GM19035 (cell line): ENCODE data around the gene STARD8.

Source experiments
- ATAC-seq: cut with Tn5 transposase; IDR thresholded peaks from one replicate; pipeline ENCODE4 v1.9.1; 2021; ENCODE audit not compliant: unreplicated experiment

The STARD8 gene

DNA sequence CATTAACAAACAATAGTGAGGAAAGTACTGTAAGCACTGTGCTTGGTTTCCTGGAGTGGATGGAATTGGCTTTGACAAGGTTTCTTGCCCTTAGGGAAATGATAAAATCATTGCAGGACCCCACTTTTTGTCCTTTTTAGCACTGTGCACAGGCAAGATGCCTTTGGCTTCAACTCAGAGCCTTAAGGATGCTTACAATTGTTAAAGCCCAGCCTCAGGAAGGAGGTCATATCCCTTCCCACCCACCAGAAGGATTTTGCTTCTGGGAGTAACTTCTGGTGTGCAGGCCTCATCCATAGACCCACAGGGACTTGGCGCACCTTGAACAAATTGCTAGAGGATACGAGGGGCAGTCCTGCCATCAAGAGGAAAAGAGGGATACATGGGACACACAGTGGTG is 44.5 kb downstream of the STARD8 start:
- ATAC-seq = no peak

DNA sequence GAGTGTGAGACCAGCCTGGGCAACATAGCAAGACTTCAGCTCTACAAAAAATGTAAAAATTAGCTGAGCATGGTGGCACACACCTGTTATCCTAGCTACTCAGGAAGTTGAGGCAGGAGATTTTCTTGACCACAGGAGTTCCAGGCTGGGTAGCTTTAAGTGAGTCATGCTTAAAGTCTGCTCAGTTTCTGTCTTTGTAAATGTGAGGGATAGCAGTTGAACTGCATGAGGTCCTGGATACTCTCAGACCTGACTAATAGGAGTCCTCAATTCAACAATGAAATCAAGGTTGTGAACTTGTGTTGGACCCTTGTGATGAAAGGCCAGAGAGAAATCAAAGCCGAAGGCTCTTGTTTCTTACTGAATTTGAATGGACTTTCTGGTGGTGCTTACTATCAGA is 45.2 kb downstream of the STARD8 start:
- ATAC-seq = no peak

DNA sequence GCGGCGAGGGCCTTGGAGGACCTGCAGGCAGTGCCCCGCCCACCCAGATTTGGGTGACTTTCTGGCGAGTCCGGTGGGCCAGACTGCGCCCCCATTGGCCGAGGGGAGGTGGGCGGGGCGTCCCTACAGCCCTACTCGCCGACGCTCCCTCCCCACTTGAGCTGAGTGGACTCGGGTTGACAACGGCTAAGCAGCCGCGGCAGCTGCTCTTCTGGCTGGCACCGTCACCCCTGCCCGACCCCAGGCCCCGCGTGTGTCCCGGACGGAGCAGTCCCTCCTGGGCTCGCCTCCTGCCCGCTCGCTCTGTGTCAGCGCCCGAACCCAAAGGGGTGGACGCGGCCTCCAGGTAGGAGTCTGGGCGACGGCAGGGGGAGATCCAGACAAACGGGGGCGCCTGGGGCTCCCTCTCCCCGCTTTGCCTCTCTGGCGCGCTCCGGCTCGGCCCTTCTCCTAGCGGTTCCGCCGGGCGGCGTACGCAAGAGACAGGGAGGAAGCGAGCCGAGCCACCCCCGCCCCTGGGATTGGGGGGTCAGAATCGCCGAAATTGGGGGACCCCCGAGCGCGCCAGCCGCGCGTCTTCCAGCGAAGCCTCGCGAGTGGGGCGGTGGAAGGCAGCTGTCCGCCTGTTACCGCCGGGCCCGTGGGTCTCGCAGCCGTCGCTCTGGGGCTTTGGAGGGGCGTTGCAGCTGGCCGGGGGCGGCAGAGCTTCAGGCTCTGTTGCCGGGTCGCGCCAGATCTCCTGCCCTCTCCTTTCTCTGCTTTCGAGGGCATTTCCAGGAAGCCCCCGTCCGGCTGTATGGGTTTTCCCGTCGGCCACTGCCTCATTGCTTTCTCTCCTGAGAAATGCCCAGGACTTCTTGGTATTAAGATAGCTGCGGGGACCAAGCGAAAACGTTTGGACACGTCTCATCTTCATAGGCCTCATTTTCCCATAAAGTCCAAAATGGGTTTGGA is 46.3 kb downstream of the STARD8 start:
- ATAC-seq = peak; percentile 53

DNA sequence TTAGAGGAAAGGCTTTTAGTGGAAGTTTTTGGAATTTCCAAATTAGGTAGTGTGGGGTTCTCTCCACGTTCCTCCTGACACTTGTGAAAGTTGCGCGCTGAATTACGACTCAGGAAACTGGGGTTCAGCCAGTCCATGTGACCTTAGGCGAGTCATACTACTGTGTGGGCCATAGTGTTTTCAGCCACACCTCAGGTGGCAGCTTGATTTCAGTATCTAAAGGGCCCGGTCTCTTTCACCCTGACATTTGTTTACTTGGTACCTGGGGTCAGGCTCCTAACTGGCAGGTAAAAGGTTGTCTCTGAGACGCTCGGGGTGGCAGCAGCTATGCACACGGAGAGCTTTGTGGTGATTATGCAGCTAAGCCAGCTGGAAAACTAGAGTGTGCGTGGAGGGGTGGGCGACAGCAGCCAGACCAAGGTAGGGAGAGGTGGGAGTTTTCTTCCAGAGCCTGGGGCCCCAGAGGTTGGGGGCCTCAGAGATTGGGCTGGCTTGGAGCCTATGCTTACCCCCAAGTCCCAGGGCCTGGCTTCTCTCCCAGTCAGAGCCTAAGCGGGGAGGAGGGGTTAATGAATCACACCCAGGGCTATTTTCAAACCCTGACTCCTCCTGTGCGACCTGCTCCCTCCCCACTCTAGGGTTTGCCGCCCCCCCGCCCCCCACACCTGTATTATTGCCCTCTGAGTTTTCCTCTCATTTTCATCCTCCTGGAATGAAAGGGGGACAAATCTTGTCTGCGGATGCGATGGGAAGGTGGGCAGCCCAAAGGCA is 47.2 kb downstream of the STARD8 start:
- peak; percentile 50 for ATAC-seq

DNA sequence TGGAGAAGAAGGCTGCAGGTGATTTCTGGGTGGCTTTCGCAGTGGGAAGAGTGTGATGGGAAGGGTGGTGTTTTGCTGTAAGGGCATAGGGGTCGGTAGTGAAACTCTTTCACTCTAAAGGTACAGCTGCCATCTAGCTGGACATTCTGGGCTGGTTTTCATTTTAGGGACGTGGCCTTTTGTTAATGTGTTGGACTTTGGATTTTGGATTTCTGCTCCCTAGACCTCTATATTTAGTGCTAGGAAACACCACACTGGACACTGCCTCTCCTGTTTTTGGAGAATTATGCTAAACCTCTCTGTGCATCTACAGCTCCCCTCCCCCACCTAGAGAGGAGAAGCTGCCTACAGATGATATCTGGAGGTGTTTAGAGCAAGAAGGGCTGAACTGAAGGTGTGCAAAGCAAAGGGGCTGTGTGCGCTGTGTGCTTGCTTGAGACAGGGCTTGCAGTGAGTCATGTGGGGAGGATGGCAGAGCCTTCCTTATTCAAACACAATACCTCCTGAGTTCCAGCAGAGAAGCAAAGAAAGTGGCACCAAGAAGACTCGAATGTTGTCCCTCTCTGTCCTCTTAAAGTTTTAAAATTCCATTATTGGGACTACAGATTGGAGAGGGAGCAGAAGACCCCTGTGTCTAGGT is 47.9 kb downstream of the STARD8 start:
- ATAC-seq = no peak

DNA sequence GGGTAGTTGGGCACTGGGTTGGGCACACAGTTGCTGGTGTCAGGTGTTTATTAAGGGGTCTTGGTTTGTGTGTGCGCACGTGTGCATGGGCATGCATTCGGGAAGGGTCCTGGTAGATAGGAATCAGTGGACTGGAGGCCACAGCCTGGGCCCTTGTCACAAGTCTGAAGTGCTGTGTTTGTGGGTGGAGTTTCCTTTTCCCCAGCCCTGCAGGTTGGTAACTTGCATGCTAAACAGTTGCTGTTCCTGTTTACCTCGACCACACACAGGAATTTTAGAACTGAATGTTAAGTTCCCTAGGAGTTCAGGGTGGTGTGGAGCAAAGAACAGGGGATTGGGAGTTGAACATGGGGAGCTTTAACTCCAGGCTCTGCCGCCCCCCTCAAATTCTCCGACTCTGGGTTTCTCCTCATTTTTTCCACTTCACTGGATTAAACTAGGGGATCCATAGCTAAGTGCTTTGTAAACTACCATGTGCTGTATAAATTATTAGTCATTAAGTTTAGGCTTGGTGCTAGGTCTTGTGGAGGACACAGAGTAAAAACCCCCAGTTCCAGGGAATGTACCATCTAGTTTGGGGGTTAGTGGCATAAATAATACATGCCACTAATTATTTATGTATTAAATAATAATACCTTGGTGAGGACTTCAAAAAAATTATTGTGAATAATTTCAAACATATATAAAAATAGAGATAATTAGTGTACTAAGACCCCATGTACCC is 49.0 kb downstream of the STARD8 start:
- ATAC-seq = no peak

DNA sequence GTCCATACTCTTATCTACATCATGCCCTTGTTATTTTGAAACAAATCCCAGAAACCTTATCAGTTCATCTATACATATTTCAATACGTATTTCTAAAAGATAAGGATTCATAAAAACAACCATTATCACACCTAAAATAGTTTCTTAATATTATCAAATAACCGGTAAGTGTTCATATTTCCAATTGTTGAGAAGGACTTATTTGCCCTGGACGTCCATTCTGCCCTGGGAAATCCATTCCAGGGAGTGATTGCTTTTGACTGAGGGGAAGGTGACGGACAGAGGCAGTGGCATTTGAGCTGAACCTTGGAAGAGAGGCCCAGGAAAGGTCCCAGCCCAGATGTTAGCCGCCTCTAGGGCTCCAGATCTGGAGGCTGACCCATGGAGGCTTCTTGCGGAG is 49.6 kb downstream of the STARD8 start:
- no peak for ATAC-seq

DNA sequence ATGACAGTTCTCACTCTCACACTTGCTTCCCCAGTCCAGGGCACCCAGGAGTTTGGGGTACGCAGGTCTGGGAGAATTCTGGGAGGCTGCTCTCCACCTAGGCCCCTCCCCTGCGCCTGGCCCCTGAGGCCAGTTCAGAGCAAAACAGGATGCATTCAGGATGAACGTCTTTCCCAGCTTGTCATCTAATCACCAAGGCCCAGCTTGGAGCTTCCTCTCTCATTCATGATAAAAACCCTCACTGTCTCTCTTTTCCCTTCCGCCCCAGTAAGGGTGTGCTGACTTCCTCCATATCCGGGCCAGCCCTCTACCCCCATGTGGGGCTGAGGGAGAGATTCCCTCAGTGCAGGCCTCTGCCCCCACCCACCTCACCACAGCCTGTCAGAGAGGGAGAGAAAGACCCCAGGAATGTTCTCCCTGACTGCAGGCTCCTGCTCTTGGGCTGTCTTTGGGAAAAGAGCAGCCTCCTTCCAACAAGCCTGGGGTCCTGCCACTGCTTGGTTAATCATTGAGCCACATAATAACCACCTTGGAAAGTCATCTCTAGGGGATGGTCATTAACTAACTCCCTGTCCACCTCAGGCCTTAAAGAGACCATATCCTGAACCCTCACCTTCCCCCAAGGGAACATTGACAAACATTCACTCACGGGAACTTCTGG is 50.1 kb downstream of the STARD8 start:
- no peak for ATAC-seq

DNA sequence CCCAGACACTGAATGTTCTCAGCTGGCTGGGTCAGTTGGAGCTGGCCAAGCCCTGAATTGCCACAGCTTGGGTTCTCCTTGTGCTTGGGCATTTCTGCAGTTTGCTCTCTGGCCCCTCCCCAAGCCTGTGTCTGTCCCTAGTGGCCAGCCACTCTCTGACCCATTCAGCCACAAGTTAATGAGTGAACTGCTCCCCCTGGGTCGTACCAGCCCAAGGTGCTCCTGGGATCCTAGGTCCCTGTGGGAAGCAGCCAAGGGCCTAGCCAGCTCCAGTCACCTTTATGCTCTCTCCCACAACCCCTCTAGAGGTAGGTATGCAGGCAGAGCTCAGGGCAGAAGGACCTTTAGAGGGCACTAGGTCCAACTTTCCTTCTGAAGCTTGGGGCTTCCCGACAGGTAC is 51.5 kb downstream of the STARD8 start:
- no peak for ATAC-seq

DNA sequence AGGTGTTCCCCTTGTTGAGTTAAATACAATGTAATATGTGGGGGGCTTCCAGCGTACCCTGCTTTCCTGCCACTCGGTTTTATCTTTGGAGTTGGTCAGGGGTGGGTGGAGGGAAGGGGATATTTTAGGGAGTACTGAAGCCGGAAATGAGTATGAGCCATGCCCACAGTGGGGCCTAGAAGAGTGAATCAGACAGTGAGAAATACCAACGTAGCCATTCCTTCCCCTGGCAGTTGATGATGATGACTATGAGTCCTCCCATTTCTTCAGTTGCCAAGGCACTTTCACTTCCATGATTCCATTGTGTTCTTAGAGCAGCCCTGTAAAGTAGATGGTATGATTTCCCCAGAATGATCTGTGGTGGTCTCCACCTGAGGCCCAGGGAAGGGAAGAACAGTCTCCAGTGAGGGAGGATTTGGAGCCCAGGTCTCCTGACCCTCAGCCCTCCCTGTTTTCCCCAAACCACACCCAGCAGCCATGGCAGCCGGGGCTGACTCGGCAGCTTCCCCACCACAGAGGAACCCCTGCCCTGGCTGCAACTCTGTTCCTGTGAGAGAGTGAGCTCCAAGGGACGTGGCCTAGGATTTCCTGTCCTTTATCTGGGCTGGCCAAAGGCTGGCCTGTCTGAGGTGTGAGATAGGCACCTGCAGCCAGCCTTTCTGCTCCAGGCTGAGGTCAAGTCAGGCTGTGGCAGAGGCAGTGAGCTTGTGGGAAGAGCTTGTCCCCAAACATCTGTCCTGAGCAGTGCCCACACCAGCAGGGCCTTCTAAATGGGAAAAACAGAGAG is 52.7 kb downstream of the STARD8 start:
- no peak for ATAC-seq

DNA sequence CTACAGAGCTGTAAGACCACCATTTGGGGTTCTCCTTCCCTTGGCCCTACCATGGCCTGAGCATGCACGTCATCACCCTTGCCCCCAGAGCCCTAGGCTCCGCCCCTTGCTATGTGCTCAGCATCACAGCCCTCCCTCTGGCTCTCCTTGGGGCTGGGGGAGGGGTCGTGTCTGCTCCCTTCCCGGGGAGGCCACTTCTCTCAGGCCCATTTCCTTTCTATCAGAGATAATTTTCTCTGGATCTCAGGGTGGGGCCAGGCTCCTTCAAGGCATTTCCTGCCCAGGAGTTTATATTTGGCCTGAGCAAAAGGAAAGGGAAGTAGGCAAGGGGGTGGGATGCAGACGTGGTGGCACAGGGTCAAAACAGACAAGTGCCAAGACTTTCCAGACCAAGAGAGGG is 55.9 kb downstream of the STARD8 start:
- no peak for ATAC-seq

DNA sequence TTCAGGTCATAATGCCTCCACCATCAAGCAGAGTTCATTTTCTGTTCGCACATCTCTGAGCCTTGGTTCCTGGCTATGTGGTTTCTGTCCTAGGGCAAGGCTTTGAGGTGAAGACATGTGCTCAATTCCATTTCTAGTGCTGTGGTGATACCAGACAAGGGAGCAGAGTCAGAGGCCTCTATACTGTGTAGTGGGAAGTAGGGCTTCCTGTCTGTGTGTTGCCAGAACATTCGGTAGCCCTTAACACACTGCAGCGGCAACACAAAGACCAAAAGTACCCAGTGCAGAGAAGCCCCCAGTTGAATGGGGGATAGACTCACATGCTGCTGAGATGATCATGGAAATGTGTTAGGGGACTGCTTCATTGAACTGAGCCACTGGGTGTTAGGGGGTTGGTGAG is 56.4 kb downstream of the STARD8 start:
- ATAC-seq = no peak

DNA sequence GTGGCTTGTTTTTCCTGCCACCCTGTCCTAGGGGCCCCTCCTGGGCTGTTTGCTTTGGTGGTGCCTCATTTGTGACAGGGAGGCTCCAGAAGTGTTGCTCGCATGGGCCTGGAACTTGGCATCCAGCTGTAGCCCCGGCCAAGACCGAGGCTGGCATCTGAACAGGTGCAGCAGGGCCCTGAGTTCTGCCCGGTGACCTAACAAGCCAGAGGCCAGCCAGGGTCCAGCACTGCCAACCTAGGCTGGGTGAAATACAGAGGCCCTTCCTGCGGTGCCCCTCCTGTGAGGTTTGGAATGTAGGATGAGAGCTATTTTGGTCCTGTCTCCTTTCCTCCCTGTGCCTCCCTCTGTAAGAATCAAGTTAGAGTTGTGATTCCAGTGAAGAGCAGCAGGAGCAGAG is 58.5 kb downstream of the STARD8 start:
- no peak for ATAC-seq

DNA sequence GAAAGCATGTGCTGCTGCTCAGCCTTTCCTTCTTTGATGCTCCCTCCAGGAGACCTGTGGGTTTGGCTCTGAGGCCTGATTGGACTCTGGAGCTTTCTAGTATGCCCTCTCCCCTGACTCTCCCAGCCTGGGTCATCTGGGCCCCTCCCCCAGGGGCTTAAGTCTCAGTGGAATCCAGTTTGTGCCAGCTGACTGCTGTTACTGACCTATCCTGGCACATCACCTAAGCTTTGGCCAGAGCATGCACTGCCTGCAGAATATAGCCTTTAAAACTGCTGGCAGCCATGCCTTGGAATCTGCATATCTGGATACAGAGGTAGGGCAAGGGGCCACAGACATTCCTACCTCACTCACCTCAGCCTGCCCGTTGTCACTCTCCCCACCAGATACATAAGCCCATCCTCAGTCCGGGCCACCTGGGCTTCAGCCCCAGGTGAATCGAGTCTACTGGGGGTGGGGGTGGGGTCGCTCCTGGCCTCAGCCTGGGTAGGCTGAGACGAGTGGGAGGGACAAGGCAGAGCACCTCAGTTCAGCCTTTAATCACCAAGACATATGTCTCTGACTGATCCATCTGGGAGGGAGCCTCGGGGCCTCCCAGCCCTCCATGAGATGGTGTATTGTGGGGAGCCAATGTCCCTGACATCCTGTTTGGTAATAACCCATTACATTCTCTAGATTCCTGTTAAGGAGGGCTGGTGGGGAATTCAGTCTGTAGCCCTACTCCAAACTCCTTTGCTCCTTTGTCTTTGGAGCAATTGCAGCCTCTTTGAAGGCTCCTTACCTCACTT is 61.2 kb downstream of the STARD8 start:
- ATAC-seq = no peak

DNA sequence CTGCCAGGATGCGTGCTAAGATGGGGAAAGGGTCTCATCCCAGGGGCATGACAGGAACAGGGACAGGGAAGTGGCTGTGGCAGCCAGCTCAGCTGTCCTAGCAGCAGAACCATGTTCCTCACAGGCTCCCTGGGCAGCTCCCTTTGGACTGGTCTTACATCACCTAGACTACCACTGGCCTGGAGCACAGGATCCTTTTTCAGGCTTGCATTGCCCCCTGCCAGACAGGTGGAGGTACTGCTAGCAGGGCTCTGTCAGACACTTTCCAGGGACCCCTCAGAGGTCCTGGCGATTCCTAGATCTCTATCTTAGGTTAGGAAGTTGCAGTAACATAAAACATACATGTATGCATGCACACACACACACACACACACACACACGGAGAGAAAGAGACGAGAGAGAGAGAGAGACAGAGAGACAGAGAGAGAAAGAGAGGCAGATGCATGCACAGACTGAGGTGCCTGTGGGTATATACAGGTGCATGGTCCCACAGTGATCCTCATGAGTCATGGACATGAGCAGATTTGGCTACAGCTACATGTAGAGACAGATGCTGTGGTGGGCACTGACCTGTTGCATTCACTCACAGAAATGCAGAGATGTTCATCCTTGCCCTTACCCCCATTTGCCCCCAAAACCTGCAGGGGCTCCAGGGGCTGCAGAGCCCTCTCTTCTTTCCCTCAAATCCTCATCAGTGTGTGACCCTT is 63.6 kb downstream of the STARD8 start:
- no peak for ATAC-seq

DNA sequence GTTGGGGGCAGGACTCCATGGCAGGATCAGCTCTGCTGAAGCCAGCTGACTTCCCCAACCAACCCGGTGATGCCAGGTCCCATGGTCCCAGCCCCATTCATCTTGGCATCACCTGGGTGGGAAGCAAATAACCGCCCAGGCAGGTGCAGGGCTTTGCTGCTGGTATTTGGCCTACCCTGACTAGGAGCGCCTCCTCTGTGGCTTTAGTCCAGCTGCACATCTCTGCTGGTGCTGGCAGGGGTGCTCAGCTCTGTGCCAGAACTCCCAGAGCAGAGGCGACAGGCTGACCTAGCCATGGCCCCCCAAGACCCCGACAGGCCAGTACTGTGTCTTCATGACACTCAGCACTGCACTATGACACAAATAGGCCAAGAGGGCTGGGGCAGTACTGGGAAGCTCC is 64.4 kb downstream of the STARD8 start:
- no peak for ATAC-seq

DNA sequence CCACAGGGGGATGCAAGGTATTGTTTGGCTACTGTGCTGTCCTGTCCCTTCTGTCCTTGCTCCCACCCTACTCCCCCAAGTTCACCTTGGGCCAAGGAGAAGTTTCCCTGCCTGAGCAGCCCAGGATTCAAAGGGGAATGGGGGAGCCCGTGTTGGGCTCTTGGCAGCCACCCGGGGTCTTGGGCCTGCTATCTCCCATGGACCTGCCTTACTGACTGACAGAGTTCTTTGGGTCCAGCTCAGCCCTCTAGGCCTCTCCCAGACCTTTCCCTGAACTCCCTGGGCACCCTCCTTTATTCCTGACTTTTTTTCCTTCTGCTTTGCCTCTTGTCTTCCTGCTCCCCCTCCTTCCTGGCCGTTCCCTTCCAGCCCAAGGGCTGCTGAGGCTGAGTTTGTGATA is 67.4 kb downstream of the STARD8 start:
- ATAC-seq = no peak

DNA sequence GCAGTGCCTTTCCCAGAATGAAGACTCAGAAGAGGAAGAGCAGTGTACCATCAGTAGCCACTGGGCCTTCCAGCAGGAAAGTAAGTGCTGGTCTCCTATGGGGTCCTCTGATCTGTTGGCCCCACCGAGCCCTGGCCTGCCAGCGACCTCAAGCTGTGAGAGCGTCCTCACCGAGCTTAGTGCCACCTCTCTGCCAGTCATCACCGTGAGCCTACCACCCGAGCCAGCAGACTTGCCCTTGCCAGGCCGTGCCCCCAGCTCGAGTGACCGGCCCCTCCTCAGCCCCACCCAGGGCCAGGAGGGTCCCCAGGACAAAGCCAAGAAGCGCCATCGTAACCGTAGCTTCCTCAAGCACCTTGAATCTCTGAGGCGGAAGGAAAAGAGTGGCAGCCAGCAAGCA is 69.7 kb downstream of the STARD8 start:
- no peak for ATAC-seq
